Activated CD4-positive, alpha-beta memory T cell treated with anti-CD3 and anti-CD28 coated beads for 36 hours (primary cell): ENCODE data around the gene RCOR2. TPM values are rescaled to one million over a fixed set of nuclear protein-coding genes. Genes with fewer than 3 reads are reported as not detected.
A peak's percentile ranks its signal among the peaks of the same experiment; 100 is the strongest.

Experiments used
- CTCF ChIA-PET: fragments of 350-600 bp; sonication (Branson Sonifier 250); formaldehyde crosslinking; loops from one replicate; lab custom pipeline; 2021; ENCODE audit warnings: antibody characterized with exemption, inconsistent platforms; lab: Charles Lee
- POLR2A ChIA-PET: fragments of 350-600 bp; sonication (Branson Sonifier 250); formaldehyde crosslinking; loops from one replicate; lab custom pipeline; 2021; ENCODE audit warnings: antibody characterized with exemption; lab: Charles Lee
- DNase-seq: peaks from one replicate; pipeline ENCODE4 v3.0.0-alpha.2; 2020
- H3K27ac Mint-ChIP-seq: one replicate; pipeline ENCODE4 v1.8.0; 2021; ENCODE audit warnings: mixed read lengths
- H3K27me3 Mint-ChIP-seq: one replicate; pipeline ENCODE4 v1.8.0; 2021; ENCODE audit warnings: mixed read lengths
- H3K36me3 Mint-ChIP-seq: one replicate; pipeline ENCODE4 v1.8.0; 2021; ENCODE audit warnings: mixed read lengths
- H3K4me1 Mint-ChIP-seq: one replicate; pipeline ENCODE4 v1.8.0; 2021; ENCODE audit warnings: low read depth, mixed read lengths
- H3K4me3 Mint-ChIP-seq: one replicate; pipeline ENCODE4 v1.8.0; 2021; ENCODE audit warnings: mild to moderate bottlenecking, mixed read lengths
- H3K9me3 Mint-ChIP-seq: one replicate; pipeline ENCODE4 v1.8.0; 2021; ENCODE audit warnings: mixed read lengths
- intact Hi-C: fragments of 100-400 bp; cut with micrococcal nuclease; formaldehyde crosslinking; loops from one replicate; pipeline ENCODE4 v1.15.1; 2023
- total RNA-seq, 2 experiments: library from RNA; stranded (reverse); gene quantifications; one replicate each; pipeline ENCODE4 v1.2.3, GENCODE V29; 2021

The RCOR2 gene
- total RNA-seq, 2 experiments from 2014 or later = 0.21 to 0.27 TPM

- H3K9me3 Mint-ChIP-seq = no peaks in the 10 kb centered on the region
- intact Hi-C loops = no loop called here
- H3K4me3 Mint-ChIP-seq = no peak overlapping the region
- DNase-seq = no peak
- peaks cover 40% of the 10 kb centered on the region for H3K36me3 Mint-ChIP-seq
- no peak overlapping the region for H3K27ac Mint-ChIP-seq
- H3K4me1 Mint-ChIP-seq = no peaks in the 10 kb centered on the region
- ChIA-PET POLR2A (no interaction called here), CTCF (no interaction called here)
- no peaks in the 10 kb centered on the region for H3K27me3 Mint-ChIP-seq
Measured at GRCh38 chr11:63903884-63904283, 13.1 kb downstream of the RCOR2 start.

DNA sequence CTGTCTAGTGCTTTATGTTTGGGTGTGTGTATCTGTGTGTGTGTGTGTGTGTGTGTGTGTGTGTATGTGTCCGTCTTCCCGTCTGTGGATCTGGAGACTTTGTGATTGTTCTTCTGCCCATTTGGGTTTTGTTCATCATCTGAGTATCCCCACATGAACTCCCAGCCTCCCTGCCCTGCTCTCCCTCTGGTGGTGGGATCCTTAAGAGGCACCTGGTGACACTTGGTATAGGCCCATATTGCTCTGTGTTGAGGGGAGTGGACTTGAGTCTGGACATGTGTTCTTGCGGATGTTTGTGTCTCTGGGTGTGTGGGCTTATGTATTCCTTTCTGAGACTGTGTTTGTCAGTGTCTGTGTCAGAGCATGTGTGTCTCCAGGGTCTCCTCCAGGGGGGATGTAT is 15.3 kb downstream of the RCOR2 start:
- Mint-ChIP-seq H3K4me3 (no peak overlapping the region), H3K36me3 (peaks cover 52% of the 10 kb centered on the region), H3K4me1 (no peaks in the 10 kb centered on the region), H3K9me3 (no peaks in the 10 kb centered on the region), H3K27me3 (no peaks in the 10 kb centered on the region), H3K27ac (no peak overlapping the region)
- intact Hi-C loops = no loop called here
- CTCF ChIA-PET = interaction anchor here (1.1 to 3.6 kb wide), 2 partner anchors 64 to 66 kb away, joined by 3 to 17 read pairs; partner anchors contain the start of gene MARK2
- no peak for DNase-seq
- POLR2A ChIA-PET = no interaction called here

- CTCF ChIA-PET = interaction anchor here (1.0 to 1.1 kb wide), 2 partner anchors 9 to 61 kb away, joined by 3 to 6 read pairs; no protein-coding TSS in a partner anchor
- POLR2A ChIA-PET = no interaction called here
Measured at GRCh38 chr11:63897459-63898146, 19.4 kb downstream of the RCOR2 start.

GRCh38 chr11:63896071-63896470 is 20.9 kb downstream of the RCOR2 start:
- Mint-ChIP-seq H3K4me3 (no peak overlapping the region), H3K4me1 (peaks cover 24% of the 10 kb centered on the region), H3K9me3 (no peaks in the 10 kb centered on the region), H3K27me3 (no peaks in the 10 kb centered on the region), H3K27ac (no peak overlapping the region), H3K36me3 (peaks cover 40% of the 10 kb centered on the region)
- ChIA-PET POLR2A (no interaction called here), CTCF (no interaction called here)
- no peak for DNase-seq
- intact Hi-C loops = no loop called here

More at GRCh38 chr11:63897459-63898146, 19.4 kb downstream of the RCOR2 start:
- no peak overlapping the region for H3K4me3 Mint-ChIP-seq
- DNase-seq = no peak
- H3K27me3 Mint-ChIP-seq = no peaks in the 10 kb centered on the region
- peaks cover 10% of the 10 kb centered on the region for H3K4me1 Mint-ChIP-seq
- H3K36me3 Mint-ChIP-seq = peaks cover 46% of the 10 kb centered on the region
- intact Hi-C loops = no loop called here
- no peak overlapping the region for H3K27ac Mint-ChIP-seq
- H3K9me3 Mint-ChIP-seq = no peaks in the 10 kb centered on the region

DNA sequence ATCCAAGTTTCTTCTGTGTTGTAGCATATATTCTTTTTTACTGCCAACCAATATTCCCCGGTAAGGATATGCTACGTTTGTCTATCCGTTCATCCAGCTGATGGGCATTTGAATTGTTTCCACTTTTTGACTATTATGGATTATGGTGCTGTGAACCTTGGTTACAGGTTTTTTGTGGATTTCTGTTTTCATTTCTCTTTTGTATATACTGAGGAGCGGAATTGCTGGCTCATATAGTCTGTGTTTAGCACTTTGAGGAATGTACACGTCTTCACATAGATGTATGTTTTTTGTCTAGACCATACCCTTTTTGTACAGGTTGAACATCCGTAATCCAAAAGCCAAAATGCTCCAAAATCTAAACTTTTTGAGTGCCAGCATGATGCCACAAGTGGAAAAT is 23.6 kb downstream of the RCOR2 start:
- no peak for DNase-seq
- Mint-ChIP-seq H3K27ac (no peak overlapping the region), H3K4me1 (peaks cover 50% of the 10 kb centered on the region), H3K27me3 (no peaks in the 10 kb centered on the region), H3K4me3 (no peak overlapping the region), H3K36me3 (peaks cover 24% of the 10 kb centered on the region), H3K9me3 (no peaks in the 10 kb centered on the region)
- intact Hi-C loops = no loop called here
- ChIA-PET POLR2A (no interaction called here), CTCF (interaction anchor here (0.8 to 4.6 kb wide), 3 partner anchors 10 to 56 kb away, joined by 3 to 26 read pairs (median 3); partner anchors contain the start of gene MARK2)

DNA sequence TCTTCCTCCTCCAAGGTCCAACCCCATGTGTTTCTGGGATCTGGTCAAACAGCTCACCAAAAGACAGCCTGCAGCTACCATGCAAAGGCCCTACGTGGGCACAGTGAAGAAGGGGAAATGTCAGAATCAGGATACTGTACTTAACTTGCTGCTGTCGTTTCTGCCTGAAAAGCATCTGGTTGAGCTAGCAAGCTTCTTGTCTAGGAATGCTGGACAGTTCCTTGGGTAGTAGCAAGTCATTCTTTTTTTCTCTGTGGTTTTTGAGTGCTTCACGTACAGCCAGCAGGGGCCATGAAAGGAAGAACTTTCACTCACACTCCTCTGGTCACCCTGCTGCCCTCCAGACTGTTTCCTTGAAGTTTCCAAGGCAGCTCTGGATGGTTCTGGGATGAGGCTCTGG is 24.7 kb downstream of the RCOR2 start:
- intact Hi-C loops = no loop called here
- Mint-ChIP-seq H3K27me3 (no peaks in the 10 kb centered on the region), H3K9me3 (no peaks in the 10 kb centered on the region), H3K27ac (no peak overlapping the region), H3K36me3 (peaks cover 16% of the 10 kb centered on the region), H3K4me3 (no peak overlapping the region), H3K4me1 (peaks cover 61% of the 10 kb centered on the region)
- POLR2A ChIA-PET = interaction anchor here (0.6 kb wide), 1 partner anchor 10 kb away, joined by 5 read pairs; no protein-coding TSS in a partner anchor
- DNase-seq = no peak
- CTCF ChIA-PET = interaction anchor here (1.0 to 4.6 kb wide), 4 partner anchors 9 to 55 kb away, joined by 3 to 26 read pairs (median 3); partner anchors contain the start of gene MARK2

DNA sequence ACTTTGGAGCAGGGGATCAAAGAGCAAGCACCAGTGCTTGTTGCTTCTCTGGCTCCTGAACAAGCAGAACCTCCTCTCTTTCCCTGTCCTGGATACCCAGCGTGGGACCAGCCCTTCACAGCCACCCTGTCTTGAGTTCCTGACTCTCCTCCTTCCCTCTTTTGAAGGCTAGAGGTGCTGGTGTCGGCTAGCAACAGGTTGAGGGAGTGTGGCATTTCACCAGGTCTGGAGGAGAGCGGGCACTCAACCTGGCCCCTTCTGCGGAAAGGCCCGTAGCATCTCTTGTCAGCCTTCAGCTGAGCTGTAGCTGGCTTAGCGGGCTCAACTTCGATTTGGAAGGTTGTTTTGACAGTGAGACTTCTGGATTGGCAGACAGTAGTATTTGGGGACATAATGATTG is 26.6 kb downstream of the RCOR2 start:
- DNase-seq = no peak
- Mint-ChIP-seq H3K36me3 (peaks cover 2% of the 10 kb centered on the region), H3K4me1 (peaks cover 60% of the 10 kb centered on the region), H3K27me3 (no peaks in the 10 kb centered on the region), H3K27ac (peak overlapping the region; percentile 28), H3K9me3 (no peaks in the 10 kb centered on the region), H3K4me3 (no peak overlapping the region)
- ChIA-PET CTCF (interaction anchor here (4.6 kb wide), 1 partner anchor 53 kb away, joined by 26 read pairs; the partner anchor contains the start of gene MARK2), POLR2A (interaction anchor here (0.6 kb wide), 1 partner anchor 169 kb away, joined by 3 read pairs; no protein-coding TSS in a partner anchor)
- intact Hi-C loops = no loop called here

DNA sequence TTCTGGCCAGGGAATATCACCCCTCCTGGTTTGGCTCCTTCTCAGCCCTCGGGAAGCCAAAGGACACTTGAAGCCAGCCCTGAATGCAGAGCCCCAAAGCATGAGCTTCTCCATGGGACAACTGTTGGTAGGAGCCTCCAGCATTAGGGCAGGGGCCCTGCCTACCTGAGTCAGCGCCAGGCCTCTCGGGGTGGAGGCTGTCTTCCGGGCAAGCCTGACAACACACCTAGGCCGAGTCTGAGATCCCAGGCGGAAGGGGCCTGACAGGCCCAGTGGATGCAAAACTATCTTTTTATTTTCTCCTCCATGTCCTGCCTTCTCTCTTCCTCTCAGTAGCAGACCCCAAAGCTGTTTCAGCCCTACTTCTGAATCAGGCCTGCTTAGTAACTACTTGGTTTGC is 27.6 kb downstream of the RCOR2 start:
- Mint-ChIP-seq H3K4me1 (peaks cover 63% of the 10 kb centered on the region), H3K4me3 (peak overlapping the region; percentile 81), H3K36me3 (no peaks in the 10 kb centered on the region), H3K27ac (peak overlapping the region; percentile 85), H3K9me3 (no peaks in the 10 kb centered on the region), H3K27me3 (no peaks in the 10 kb centered on the region)
- POLR2A ChIA-PET = no interaction called here
- intact Hi-C loops = loop anchor here (2.0 to 10.0 kb wide), 2 partner anchors 23 to 125 kb away; partner anchors contain the start of gene ZFTA
- CTCF ChIA-PET = interaction anchor here (4.6 kb wide), 1 partner anchor 52 kb away, joined by 26 read pairs; the partner anchor contains the start of gene MARK2
- DNase-seq = no peak

DNA sequence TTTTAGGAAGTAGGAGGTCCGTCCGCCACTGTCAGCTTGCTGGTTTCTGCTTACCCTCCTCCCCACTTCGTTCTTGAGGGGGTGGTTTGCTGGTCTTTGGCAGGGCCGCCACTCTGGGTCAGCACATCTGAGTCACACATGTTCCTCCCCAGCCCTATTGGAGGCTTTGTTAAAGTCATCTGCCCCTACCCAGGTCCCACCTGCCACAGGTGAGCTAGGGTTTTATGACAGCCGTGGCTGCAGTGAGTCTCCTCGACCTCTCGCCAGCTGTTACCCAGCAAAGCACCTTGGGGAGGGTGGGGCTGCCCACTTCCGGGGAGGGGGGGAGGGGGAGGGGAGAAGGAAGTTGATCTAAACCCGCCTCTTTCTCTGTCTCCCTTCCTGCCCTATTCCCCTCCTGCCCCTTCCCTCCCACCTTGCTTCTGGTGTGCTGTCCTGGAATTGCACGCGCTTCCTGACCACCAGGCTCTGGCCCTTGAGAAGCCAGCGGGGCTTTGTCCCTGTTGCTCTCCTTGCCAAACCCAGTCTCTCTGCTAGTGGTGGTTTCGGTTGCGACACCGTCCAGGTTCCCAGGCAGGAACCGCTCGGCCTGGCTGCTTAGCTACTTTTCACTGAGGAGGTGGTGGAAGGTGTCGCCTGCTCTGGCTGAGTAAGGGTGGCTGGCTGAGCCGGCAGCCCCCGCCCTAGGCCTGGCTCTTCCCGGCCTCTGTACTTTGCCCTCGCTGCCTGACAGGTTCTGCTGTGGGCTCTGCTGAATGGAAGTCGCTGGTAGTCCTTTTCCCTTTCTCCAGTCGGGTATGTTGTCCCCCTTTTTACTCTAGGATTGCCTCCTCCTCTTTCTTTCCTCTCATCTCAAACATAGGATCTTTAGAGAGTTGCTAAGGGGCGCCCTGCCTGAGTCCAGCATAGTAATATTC is 28.5 kb downstream of the RCOR2 start:
- ChIA-PET POLR2A (interaction anchor here (0.7 to 1.7 kb wide), 4 partner anchors 18 to 50 kb away, joined by 3 to 4 read pairs (median 3); no protein-coding TSS in a partner anchor), CTCF (interaction anchor here (0.8 to 1.4 kb wide), 4 partner anchors 47 to 57 kb away, joined by 3 to 6 read pairs (median 4); no protein-coding TSS in a partner anchor)
- H3K4me1 Mint-ChIP-seq = peaks cover 70% of the 10 kb centered on the region
- no peaks in the 10 kb centered on the region for H3K9me3 Mint-ChIP-seq
- peak; percentile 80 for DNase-seq
- H3K27me3 Mint-ChIP-seq = no peaks in the 10 kb centered on the region
- intact Hi-C loops = loop anchor here (1.0 to 10.0 kb wide), 3 partner anchors 22 to 124 kb away; partner anchors contain the start of gene ZFTA
- peak overlapping the region; percentile 81 for H3K4me3 Mint-ChIP-seq
- H3K36me3 Mint-ChIP-seq = no peaks in the 10 kb centered on the region
- H3K27ac Mint-ChIP-seq = peak overlapping the region; percentile 85

DNA sequence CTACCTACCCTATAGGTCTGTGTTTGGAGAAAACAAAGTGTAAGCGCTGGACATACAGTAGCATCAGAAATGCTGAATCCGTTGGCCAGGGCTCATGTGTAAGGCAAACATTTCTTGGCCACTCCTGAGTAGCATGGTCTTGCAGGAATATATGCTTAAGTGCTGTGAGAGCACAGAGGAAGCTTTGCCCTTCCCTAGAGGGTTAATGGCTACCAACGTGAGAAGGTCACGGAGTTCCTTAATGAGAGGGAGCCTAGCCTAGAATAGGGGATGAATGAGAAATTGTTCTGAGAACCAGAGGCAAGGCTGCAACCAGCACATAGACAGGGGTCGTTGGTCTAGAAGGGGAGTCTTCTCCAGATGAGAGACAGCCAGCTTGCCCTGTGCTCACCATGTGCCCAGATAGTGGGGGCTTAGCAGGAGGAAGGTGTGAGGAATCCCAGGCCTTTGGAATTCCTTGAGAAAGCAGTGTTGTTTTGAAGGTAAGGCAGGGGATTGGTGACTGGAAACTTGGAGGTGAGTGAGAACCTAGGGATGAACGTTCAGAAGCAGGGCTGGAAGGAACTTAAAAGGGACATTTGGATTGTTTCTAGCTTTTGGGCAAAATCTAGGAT is 29.5 kb downstream of the RCOR2 start:
- no peak for DNase-seq

More for the DNA sequence above, 29.5 kb downstream of the RCOR2 start:
- ChIA-PET POLR2A (interaction anchor here (0.9 to 1.7 kb wide), 3 partner anchors 17 to 44 kb away, joined by 3 to 4 read pairs (median 3); no protein-coding TSS in a partner anchor), CTCF (interaction anchor here (1.1 to 1.4 kb wide), 5 partner anchors 46 to 58 kb away, joined by 3 to 6 read pairs (median 3); partner anchors contain the start of gene MARK2)
- Mint-ChIP-seq H3K27ac (peak overlapping the region; percentile 85), H3K36me3 (no peaks in the 10 kb centered on the region), H3K4me1 (peaks cover 79% of the 10 kb centered on the region), H3K27me3 (no peaks in the 10 kb centered on the region), H3K4me3 (no peak overlapping the region), H3K9me3 (no peaks in the 10 kb centered on the region)
- intact Hi-C loops = loop anchor here (10.0 kb wide), 1 partner anchor 123 kb away; the partner anchor contains the start of gene ZFTA
